Hematopoietic multipotent progenitor cell treated with erythropoietin and hydrocortisone succinate and interleukin-3 and kit ligand, for 8 days (in vitro differentiated cells): ENCODE results near the gene NGFR.

ENCODE experiments used
- DNase-seq: peaks from one replicate; pipeline ENCODE4 v3.0.0-alpha.2; 2015

NGFR gene

DNA sequence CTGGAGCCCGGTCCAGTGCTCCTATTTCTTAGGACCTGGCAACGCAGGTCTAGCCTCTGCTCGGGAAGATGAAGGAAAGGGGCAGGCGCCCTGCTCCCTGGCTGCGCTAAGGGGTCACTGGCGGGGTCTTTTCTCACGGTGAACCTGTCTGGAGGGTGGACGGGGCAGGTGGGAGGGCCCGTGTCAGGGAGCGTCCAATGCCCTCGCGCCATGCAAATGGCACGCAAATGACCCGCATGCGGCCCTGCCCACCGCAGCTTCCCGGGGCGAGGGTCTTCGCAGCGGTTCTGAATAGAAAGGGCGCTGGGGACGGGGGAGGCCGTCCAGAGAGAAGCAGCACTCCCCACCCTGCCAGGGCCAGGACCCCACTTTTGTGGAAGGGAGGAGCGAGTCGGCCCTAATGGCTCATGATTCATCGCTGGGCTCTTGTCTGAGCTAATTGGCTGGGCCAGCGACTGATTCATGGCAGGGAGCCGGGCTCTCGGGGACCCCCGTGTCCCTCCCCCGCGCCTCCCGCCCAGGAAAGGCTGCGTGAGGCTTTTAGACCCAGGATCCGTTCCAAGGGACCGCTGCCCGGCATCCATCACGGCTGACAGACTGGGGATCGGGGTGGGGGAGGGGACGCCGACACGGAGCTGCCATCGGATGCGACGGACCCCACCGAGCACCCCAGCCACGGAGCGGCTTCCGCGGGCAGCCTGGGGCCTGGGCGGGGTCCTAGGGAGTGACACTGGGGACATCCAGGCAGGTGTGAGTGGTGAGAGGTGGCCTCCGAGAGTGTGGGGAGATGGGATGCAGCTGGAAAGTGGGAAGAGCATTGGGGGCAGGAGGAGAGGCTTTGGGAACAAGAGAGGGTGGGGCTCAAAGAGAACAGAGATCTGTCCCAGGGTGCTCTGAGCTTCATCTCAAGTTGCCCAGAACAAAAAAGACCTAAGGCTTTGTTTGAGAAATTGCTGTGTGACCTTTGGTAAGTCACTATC is 25.0 kb upstream of the NGFR start:
- no peak for DNase-seq

DNA sequence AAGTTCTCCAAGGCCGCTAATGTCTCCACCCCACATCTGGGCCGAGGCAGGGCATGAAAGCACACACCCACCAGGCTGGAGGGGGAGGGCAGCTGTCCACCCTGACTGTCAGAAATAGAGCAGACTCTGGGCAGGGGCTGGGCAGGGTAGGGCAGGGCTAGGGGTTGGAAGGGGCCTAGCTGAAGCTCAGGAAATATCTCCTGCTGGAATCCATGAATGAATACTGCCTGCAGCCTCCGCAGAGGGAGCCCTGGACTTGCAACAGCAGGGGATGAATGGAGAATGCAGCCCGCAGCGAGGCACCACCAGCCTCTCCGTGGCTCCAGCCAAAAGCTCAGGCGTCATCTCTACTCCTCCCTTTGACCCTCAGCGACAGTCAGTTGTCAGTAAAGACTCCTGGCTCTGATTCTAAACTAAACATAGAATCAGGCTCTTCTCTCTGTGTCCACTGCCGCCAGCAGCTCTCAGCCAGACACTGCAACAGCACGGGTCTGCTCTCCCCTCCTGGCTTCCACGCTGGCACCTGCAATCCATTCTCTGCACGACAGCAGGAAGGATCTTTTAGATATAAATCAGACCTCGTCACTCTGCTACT is 23.9 kb upstream of the NGFR start:
- no peak for DNase-seq

DNA sequence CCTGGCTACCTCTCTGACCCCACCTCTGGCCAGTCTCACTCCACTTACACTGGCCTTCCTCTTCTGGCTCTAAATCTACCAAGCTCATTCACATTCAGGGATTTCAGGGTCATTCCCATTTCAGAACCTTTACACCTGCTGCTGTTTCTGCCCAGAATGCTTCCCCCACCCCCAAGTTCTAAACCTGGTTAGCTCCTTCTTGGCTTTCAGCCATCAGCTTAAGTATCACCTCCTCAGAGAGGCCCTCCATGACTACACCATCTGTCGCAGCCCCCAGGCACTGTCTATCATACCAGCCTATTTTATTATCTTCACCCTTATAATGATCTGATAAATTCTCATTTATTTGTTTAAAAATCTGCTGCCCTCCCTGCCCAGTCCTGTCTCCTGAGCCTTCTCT is 23.3 kb upstream of the NGFR start:
- DNase-seq: no peak

DNA sequence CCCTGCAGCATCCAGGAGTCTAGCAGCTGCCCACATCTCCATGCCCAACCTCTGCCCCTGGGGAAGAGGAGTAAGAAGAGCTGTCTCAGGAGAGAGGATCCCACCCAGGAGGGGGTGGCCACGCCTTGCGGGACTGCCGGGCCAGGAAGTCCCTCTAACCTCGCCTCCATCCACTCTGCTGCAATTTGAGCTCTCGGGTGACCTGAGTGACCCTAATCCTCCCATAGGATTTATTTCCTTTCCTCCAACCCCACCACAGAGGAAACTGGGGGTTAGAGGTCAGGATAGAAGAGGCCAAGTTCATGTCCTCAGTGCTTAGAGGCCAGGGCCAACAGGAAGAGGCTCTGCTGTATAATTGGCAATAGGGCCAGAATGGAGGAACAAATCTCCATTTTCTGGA is 22.6 kb upstream of the NGFR start:
- no peak for DNase-seq

DNA sequence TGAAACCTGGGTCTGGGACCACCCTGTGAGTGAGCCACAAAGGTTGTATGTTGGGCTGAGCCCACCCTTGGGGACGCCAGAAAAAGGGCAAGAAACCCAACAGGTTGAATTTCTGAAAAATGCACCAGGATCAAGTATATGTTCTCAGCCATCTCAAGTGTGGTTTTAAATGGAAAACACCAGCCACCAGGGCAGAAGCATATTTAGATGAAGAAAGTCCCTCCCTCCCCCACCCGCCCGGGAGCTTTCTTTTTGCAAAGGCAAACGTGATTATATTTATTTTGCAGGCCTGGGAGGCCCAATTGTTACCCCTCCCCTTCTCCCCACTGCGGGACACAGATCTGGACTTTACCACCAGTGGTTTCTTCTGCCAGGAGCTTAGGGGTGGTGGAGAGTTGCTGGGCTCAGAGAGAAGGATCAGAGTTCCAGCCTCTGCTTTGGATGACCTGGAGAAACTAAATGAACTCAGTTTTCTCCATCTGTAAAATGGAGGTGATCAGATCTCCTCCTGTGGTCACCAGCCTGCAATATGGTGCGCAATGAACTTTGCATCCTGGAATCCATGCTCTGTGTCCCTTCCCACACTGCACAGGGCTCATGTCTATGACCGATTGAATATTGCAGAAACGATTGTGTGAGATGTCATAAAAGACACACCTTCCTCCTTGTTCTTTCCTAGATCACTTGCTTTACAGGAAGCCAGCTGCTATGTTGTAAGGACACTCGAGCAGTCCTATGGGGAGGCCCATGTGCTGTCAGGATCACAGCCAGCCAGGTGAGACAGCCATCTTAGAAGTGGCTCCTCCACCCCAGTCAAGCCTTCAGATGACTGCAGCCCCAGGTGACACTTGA is 21.0 kb upstream of the NGFR start:
- no peak for DNase-seq

DNA sequence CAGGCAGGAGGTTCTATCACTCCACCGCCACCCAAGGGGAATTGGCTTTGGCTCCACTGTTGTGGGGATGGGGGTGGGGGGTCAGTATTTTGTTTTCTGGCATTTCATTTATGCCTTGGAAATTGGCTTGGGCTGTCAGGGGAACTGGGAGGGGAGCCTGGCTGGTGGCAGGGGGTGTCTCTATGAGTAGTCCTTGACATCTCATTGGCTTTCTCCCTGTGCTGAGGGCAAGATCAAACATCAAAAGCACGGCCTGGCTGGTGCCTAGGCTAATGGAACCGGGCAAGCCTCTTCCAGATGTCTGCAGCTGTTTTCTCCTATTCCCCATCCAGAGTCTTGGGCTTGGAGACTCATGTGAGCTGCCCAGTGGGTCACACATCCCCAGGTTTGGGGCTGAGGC is 17.4 kb upstream of the NGFR start:
- no peak for DNase-seq

DNA sequence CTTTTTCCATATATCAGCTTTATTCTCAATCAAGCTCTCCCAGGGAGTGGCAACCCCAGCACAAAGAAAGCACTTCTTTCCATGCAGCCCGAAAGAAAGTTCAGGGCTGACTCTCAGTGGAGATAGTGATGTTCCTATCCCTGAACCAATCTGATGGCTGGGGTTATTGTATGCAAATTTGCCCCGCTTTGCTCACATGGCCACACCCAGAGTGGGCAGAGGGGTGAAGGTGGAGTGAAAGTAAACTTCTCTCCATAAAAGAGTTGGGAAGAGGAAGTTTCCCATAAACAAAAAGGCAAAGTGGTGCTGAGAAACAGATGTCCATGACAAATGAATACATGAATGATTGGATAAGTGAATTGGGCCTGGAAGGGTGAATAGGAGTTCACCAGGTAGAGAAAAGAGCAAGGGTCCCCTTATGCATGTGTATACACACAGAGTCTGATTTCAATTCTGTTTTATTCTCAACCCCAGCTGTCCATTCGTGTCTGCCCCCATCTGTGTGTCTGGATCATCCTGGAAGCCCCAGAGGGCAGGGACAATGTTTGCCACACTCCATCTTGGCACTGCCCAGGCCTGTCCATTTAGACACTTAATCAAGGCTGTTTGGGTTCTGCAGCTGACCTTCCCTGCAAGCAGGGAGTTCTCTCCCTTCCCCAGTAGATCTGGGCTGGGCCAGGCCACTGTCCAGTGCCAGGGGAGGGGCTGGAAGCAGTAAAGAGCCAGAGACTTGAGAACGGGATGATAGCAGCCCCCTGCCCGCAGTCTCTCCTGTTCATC is 14.1 kb upstream of the NGFR start:
- DNase-seq: no peak

DNA sequence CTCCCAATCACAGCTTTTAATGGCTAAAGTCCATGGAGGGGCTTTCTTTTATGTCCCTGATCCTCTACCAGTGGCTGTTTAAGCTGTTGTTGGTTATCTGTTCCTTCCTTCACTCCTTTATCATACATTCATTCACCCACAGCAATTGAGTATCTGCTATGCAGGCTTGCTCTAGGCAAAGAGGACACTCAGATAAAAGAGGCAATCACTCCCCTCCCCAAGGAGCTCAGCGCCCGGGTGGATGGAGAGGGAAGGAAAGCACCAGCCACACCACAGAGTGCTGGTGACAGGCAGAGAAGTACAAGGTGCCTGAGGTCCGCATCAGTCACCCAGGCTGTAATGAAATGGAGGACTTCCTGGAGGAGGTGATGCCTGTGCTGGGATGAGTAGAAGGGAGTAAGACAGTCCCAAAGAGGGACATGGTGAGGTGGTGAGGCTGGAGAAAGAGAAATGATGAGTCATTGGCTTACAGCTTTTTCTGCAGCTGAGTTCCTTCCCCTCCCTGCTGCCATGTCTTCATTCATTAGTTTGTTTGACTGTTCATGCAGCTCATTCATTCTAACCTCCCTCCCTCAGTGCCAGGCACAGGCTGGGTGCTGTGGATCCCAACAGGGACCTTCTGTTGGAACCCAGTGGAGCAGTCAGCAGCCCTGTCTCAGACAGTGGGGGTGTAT is 12.8 kb upstream of the NGFR start:
- peak; percentile 59 for DNase-seq

DNA sequence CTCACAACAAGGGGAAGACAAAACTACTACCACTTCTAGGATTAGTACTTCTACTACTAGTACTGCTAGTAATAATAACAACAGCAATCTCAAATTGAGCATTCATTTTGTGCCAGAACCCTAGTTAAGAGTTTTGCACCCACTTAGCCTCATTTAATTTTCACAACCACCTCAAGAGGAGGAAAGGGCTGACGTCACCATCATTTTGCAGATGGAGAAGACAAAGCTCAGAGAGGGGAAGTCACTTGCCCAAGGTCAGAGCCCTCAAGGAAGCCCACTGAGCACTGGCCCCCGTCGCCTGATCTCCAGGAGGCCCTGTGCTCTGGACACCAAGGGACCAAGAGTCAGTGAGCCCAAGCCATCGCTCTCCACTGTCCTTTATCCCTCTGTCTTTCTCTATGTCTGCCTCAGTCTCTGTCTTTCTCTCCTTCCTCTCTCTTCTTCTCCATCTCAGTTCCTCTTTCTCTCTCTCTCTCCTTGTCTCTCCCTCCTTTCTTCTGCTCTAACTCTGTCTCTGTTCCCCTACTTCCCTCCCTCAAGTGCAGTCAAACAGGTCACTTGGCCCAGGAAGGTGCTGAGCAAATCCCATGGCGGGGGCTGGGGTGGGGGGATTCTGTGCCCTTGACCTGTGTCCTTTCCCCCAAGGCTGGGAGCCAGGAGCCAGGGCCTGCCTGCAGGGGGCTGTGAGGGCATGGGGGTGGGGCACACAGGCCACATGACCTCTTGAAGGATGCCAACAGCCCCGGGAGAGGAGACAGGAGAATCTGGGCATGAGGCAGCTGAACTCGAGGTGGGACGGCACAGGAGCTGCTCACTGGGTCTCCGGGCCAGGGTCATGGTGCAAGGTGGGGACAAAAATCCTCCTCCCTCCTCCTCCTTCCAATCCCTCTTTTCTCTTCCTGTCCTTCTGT is 11.2 kb upstream of the NGFR start:
- DNase-seq: no peak

DNA sequence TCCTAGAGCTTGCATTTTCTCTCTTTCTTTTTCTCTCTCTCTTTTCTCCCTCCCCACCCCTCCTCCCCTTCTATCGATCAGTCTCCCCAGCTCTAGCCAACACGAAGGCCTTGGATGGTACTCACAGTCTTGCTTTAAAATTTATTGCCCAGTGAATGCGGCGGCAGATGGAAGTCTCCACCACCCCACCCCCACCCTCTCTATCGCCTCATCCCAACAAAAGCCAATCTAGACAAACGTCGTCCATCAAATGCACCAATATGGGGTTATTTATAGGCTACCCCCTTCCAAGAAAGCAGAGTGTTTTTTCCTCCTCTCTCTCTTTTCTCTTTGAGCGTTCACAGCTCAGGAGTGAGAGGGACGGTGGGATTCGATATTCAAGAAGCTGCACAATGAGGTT is 10.5 kb upstream of the NGFR start:
- DNase-seq: no peak

DNA sequence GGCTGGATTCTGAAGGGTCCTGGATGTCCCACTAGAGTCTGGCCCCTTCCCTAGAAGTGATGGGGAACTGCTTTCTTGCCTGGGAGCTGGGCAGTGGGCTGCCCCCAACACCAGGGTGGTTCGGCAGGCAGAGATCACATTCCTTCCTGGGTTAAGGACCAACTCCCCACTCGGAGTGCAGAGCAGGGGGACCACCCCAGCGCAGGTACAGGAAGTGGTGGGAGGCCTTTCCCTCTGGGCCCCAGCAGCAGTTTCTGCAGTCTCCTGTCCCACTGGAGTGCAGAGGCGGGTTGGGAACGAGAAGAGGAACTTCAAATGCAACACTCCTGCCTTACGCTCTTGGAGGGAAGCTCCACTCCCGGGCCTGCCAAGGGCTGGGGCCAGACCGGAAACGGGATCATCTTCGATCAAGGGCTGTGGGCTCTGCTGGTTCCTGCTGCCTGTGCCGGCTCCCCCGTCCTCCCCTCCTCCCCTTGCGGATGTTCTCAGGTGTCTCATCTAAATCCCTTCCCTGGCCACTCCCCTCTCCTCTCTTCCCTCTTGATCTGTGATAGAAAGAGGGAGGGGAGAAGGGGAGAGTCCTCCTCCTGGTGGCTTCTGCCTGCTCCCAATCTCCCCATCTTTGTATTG is 9.0 kb upstream of the NGFR start:
- no peak for DNase-seq

DNA sequence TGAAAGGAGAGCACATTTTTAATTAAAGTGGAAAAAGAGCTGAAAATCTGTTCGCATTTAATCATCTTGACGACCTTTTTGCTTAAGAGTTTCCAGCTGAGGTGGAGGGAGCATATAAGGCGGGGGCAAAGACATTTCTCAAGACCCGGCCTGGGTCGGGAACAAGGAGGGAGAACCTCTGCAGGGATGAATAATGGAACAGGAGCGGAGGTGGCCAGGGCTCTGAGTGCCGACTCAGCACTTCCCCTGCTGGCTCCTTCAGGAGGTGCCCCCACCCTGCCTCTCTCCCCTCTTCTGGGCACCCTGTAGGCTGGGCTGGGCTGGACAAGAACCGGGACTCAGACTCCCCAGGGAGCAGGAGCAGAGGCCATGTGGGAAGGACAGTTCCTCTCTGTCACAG is 7.9 kb upstream of the NGFR start:
- DNase-seq: no peak

DNA sequence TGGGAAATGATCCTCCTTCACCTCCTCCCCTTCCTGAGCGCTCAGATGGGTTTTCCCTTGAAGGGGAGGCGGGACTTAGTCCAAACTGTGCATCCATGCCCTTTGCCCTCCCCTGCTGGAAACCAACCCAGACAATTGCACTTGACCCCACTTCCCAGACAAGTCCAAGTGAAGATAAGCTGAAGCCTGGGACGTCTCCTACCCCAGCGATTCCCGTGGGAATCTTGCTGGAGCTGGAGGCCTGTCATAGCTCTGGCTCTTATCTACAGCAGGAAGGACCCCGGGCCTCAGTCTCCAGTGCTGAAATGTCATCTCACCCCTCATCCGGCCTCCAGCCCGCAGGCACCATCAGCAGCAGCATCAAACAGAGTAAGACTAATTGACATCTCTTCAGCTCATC is 6.5 kb upstream of the NGFR start:
- DNase-seq: no peak

DNA sequence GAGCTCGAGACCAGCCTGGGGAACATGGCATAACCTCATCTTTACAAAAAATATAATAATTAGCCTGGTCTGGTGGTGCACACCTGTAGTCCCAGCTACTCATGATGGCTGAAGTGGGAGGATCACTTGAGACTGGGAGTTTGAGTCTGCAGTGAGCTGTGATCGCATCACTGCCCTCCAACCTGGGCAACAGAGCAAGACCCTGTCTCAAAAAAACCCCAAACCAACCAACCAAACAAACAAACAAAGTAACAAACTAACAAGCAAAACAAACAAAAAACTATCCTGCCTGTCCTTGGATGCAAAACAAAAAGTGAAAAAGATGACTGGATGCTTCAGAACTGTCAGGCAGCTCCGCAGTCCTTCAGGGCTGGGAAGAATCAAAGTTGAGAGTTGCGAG is 5.7 kb upstream of the NGFR start:
- DNase-seq: no peak

DNA sequence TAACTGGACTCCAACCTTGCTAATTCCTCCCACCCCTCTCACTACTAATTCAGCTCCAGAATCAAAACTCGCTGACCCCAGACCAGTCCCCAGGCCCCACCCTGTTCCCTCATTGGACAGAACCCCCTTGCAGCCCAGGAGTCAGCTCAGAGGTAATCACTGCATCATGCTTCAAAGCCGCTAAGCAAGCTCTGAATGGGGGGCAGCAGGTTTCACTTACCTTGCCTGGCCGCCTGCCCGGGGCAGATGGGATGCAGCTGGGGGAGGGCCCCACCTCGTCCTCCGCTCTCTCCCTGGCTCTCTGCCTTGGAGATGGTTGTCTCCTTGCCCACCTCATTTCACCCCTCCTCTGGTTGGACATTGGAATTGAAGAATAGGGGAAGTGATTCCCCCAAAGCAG is 4.8 kb upstream of the NGFR start:
- no peak for DNase-seq

DNA sequence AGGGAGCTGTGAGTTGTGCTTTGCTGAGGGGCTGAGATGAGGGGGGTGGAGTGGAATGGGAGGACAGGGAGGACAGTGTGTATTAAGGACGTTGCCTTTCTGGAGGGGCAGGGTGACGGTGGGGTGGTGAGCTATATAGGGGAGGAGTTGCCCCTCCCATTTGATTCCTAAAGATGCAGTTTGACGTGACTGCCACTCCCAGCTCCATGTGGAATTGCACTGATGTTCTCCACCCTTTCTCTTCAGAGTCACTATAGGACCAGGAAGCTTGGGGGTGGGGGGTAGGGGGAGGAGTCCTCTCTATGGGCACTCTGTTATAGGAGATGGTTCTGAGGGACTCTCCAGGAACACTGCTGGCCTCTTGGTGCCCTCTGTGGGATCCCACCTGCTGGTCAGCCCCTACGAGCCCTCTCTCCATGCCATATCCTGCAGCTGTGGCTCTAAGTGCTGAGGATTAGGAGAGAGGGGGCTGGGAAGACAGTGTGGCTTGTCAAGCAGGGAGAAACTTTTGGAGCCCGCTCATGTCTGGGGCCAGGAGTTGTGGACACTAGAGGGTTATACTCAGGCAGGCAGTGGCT is 3.8 kb upstream of the NGFR start:
- DNase-seq: no peak

DNA sequence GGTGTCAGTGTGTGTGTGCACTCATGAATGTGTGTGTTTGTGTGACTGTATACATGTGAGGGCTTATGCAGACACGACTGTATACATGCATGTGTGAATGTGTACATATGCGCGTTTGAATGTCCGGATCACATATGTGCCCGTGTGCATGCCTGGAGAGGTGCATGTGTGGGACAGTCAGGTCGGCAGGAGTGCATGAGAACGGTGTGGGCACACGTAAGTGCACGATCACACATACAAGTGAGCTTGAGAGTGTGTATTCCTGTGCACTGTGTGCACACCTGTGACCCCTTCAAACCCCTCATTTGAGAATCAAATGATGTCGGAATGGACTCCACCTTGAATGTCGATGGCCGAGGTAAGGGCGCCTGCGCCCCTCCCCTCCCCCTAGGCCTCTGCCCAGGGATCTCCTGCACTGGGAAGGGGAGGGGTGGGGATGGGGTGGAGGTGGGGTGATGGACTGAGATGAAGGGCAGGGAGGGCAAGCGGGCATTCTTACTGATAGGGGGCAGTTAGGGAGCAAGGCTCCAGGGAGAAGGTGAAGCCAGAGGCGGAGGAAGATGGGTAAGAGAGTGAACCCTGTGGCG is 601 bp upstream of the NGFR start:
- no peak for DNase-seq

DNA sequence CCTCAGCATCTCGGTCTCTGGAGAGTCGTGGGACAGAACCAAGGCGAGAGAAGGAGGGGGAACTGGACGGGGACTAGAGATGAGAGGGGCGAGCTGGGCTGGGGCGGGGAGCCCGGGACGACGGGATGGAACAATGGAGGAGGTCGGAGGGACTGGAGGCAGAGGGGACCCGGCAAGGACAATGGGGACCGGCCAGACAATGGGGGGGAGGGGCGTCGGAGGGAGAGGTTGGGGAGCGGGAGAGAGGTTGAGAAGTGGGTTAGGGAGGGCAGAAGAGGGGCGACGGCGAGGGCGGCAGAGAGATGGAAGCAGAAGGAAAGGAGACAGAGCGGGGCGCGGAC is 719 bp downstream of the NGFR start:
- no peak for DNase-seq

DNA sequence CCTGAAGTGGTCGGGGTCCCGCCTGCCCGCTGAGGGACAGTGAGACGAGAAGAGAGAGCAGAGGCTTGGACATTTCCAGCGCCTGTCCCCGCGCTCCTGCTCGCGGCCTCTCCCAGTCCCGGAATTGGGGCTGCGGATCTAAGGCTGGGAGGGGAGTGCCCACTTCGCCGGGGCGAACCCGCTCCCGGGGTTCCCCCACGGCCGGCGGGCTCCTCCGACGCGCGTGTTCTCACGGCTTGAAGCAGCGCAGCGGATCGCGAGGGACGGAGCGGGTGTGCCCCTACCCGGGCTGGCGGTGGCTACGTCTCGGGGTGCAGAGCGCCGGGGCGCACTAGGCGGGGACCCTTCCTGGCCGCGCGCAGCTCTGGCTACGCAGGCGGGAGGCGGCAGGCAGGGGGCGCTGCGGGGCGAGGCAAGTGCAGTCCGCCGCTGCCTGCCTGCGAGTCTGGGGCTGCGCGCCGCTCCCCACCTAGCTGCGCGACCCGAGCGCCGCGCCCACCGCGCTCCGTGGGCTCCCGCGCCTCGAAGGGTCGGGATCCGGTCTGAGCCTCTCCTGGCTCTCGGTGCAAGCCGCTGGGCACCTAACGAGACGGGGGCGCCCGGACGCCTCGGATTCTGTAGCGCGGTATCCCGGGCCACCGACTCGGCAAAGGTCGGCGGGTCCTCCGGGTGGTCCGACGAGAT is 1.2 kb downstream of the NGFR start:
- peak; percentile 47 for DNase-seq

DNA sequence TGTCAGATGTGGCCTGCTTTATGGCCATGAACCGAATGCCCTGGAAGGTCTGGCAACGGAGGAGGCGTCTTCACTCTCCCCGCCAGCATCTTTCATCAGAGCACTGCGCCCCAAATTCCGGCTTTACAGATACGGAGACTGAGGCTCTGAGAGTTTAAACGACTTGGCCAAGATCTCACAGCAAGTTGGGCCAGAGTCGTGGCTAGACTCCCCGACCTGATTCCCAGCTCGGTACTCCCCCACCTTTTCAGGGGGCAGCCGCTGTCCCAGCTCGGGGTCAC is 1.7 kb downstream of the NGFR start:
- DNase-seq: no peak
